IMR-90 (cell line): ENCODE measurements around the gene ANTXR2.

Experiments
- BHLHE40 ChIP-seq: fragments of 150-350 bp; IDR thresholded peaks from 2 replicates; pipeline ENCODE4 v1.6.1; 2016; ENCODE audit warnings: mild to moderate bottlenecking, low read depth, low read length
- CTCF ChIP-seq: conservative IDR thresholded peaks from 2 replicates; pipeline ENCODE4 v1.5.1; 2012; ENCODE audit warnings: mild to moderate bottlenecking, low read depth, low read length, improper control_type of control experiment
- POLR2A ChIP-seq: IDR thresholded peaks from 2 replicates; pipeline ENCODE4 v1.6.1; 2012; ENCODE audit warnings: mild to moderate bottlenecking, low read depth, low read length
- RAD21 ChIP-seq: IDR thresholded peaks from 2 replicates; pipeline ENCODE4 v1.6.1; 2012; ENCODE audit warnings: low read length, improper control_type of control experiment
- TF ChIP-seq, protein P1 (sequence below): fragments of 150-350 bp; IDR thresholded peaks from 2 replicates; pipeline ENCODE4 v1.6.1; 2016; ENCODE audit warnings: low read depth, mild to moderate bottlenecking, low read length, moderate library complexity, borderline replicate concordance

DNA sequence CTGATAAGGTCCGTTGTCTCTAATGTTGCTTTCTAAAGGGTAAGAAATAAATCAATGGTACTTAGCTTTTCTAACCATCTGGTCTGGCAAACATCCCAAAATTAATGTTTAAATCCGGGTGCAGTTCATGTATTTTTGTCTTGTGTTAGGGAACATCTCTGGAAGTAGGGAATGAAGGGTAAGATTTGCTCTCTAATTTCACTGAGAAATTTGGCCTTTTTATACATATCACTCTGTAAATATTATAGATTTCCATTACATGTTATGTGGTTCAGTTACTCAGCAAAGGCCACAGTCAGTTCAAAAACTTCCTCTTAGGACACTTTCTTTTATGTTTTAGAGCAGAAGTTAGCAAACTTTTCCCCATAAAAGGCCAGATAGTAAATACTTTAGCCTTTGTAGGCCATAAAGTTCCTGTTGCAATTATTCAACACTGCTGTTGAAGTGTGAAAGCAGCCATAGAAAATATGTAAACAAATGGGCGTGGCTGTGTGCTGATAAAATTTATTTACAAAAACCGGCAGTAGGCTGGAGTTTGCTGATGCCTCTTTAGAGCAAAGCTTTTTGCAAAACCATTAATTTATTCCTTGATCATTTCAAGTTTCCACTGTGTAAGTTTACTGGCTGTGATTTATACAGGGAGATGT is 218.1 kb downstream of the ANTXR2 start:
- TF ChIP-seq CTCF (no peak), POLR2A (no peak), RAD21 (no peak), BHLHE40 (no peak)
- TF ChIP-seq, protein P1, sequence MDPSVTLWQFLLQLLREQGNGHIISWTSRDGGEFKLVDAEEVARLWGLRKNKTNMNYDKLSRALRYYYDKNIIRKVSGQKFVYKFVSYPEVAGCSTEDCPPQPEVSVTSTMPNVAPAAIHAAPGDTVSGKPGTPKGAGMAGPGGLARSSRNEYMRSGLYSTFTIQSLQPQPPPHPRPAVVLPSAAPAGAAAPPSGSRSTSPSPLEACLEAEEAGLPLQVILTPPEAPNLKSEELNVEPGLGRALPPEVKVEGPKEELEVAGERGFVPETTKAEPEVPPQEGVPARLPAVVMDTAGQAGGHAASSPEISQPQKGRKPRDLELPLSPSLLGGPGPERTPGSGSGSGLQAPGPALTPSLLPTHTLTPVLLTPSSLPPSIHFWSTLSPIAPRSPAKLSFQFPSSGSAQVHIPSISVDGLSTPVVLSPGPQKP: no peak
